GM06990 (cell line): ENCODE data around the gene MAP3K7CL.

ENCODE experiments used
- DNase-seq: peaks from one replicate; pipeline ENCODE4 v3.0.0-alpha.2; 2011; ENCODE audit not compliant: insufficient read length; ENCODE audit errors: extremely low read depth
- H3K27me3 ChIP-seq: replicated peaks from 2 replicates; pipeline ENCODE4 v1.6.0; 2011; ENCODE audit warnings: low read length; ENCODE audit not compliant: control insufficient read depth, insufficient read depth
- H3K36me3 ChIP-seq: 2 replicates; pipeline ENCODE4 v1.5.1; 2011; ENCODE audit warnings: low read length; ENCODE audit not compliant: control insufficient read depth, insufficient read depth
- H3K4me3 ChIP-seq: replicated peaks from 2 replicates; pipeline ENCODE4 v1.5.1; 2011; ENCODE audit warnings: low read depth, mild to moderate bottlenecking, control low read depth, low read length
- CTCF ChIP-seq: IDR thresholded peaks from 2 replicates; pipeline ENCODE4 v1.5.1; 2011; ENCODE audit warnings: low read length, control low read depth, mild to moderate bottlenecking, inconsistent platforms; ENCODE audit not compliant: insufficient read depth, poor library complexity, severe bottlenecking

MAP3K7CL gene

DNA sequence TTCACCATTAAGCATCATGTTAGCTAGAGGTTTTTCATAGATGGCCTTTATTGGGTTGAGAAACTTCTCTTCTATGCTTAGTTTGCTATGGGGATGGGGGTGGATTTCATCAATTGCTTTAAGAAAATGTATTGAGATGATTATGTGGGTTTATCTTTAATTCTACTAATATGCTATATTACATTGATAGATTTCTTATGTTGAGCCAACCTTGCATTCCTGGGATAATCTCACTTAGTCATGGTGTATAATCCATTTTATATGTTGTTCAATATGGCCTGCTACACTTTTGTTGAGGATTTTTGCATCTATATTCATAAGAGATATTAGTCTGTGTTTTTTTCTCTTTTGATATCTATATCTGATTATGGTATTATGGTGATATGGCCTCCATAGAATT, 70.7 kb downstream of the MAP3K7CL start:
- Histone ChIP-seq H3K36me3 (no peaks in the 10 kb centered on the region), H3K4me3 (no peak overlapping the region), H3K27me3 (no peaks in the 10 kb centered on the region)
- DNase-seq, result no peak
- TF ChIP-seq CTCF, result no peak

DNA sequence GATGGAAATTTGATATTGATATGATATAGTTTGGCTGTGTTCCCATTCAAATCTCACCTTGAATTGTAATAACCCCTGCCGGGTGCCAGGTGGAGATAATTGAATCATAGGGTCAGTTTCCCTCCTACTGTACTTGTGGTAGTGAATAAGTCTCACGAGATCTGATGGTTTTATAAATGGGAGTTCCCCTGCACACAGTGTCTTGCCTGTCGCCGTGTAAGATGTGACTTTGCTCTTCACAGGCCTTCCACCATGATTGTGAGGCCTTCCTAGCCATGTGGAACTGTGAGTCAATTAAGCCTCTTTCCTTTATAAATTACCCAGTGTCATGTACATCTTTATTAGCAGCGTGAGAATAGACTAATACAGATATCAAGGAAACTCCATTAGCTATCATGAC, 74.6 kb downstream of the MAP3K7CL start:
- TF ChIP-seq CTCF, result no peak
- H3K27me3 ChIP-seq, result no peaks in the 10 kb centered on the region

DNA sequence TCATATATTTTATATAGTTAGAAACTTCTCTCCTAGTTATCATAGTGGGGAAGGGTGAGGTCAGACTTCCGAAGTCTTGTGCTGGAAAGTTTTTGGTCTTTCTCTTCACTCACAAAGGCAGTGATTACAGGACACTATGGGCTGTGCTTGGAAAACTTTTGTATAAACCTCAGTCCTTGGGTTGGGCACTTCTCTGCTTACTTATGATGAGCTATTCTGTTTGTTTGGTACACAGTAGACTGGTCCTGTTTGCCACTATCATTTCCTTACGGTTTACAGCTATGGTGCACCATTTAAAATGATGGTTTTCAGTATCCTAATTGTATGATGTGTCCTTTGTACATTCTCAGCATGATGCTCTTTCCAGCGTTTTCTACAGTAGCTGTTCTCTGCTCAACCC, 75.5 kb downstream of the MAP3K7CL start:
- no peaks in the 10 kb centered on the region for H3K27me3 ChIP-seq
- no peaks in the 10 kb centered on the region for H3K36me3 ChIP-seq
- H3K4me3 ChIP-seq, result no peak overlapping the region
- TF ChIP-seq CTCF, result no peak
- no peak for DNase-seq

More for the DNA sequence above, 74.6 kb downstream of the MAP3K7CL start:
- Histone ChIP-seq H3K4me3 (no peak overlapping the region), H3K36me3 (no peaks in the 10 kb centered on the region)
- DNase-seq, result no peak

DNA sequence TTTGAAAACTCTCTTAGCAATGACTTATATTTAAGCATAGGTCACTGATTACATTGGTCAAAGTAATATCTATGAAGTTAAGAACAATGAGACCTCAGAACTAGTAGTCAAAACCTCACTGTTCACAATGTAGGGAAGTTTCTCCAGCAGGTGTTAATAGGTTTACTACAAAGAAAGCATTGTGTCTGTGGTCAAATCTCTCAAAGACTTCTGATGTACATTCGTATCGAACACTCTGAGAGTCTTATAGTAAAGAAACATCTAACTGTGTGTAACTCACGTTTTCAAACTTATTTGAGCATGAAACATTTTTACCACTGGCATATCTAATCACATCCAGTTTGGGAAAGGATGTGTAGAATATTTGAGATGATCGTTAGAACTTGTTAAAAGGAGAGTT, 76.0 kb downstream of the MAP3K7CL start:
- no peak for DNase-seq
- TF ChIP-seq CTCF, result no peak
- Histone ChIP-seq H3K4me3 (no peak overlapping the region), H3K27me3 (no peaks in the 10 kb centered on the region), H3K36me3 (no peaks in the 10 kb centered on the region)

DNA sequence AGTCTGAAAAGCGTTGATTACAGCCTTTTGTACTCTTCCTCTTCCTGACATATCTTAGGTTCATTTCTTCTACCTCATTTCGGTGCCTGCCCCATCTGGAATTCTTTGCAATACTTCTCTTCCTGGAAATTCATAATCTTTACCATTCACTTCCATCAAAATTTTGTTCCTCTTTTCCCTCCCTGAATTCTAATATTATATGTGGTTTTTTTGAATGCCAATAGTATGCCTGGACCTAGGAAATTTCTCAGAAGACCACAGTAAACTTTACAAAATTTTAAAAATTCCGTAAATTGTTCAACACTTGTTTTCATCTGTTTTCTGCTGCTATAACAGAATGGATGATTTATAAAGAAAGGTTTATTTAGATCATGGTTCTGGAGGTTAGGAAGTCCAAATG, 76.8 kb downstream of the MAP3K7CL start:
- H3K4me3 ChIP-seq, result no peak overlapping the region

More for the DNA sequence above, 76.8 kb downstream of the MAP3K7CL start:
- H3K36me3 ChIP-seq, result no peaks in the 10 kb centered on the region
- H3K27me3 ChIP-seq, result no peaks in the 10 kb centered on the region
- no peak for DNase-seq
- no peak for TF ChIP-seq CTCF
